Measurements from ENCODE around the gene SLC10A3.

SLC10A3 gene

GRCh38 chrX:154490414-154491083 is at the start of gene SLC10A3:
Gene SLC10A3, minus strand, starts transcription at chrX:154490629. Its CDS starts 1,689 bp downstream, at chrX:154488940.
- peak; percentile 79 to 82 for DNase-seq

DNA sequence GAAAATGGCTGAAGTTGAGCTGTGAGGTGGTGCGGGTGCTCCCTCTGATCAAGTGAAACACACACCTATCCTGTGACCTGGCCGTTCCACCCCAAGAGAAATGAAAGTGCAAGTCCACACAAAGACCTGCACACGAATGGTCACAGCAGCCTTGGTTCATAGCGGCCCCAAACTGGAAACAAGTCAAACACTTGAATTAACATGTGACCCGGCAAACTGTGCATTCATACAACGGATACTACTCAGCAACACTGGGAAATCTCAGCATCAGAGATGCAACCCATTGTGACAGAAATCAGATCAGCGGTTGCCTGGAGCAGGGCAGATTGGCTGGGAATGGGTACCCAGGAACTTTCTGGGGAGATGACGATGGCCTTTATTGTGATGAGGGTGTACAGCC is 48.6 kb upstream of the SLC10A3 start:
- no peak for DNase-seq

- no peak for DNase-seq
Measured at GRCh38 chrX:154535892-154536291, 45.5 kb upstream of the SLC10A3 start.

DNA sequence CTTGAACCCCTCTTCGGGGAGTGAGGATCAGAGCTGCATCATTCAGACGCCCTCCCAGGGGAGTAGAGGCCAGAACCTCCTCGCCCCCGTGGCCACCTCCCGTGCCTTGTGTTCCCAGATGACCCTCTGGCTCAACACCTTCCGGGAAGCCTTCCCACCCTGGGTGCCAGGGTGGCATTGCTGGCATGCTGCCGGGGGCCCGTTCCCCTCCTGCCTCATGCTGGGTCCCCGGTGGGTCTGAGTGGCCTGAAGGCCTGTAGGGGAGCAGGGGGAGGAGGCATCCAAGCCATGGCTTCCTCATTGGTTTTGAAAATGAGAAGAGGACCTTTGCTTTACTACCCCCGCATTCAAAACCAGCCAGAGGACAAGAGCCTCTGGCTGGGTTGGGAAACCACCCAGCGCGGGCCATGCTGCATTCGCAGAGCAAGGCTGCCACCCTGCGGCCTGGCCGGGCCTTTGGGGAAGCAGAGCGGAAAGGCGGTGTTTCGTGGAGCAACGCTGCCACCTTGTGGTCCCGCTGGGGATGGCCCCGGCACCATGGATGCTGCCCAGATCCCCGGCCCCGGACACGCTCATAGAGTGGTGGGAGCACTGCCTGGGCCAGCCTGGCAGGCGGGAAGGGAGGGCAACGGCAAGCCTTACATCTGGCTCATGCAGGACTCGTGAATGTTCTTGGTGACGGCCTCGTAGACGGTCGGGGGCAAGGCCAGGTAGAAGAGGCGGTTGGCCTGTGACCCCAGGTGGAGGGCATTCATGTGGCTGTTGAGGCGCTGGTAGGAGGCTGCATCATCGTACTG is 44.3 kb upstream of the SLC10A3 start:
- peak; percentile 85 to 91 for DNase-seq

DNA sequence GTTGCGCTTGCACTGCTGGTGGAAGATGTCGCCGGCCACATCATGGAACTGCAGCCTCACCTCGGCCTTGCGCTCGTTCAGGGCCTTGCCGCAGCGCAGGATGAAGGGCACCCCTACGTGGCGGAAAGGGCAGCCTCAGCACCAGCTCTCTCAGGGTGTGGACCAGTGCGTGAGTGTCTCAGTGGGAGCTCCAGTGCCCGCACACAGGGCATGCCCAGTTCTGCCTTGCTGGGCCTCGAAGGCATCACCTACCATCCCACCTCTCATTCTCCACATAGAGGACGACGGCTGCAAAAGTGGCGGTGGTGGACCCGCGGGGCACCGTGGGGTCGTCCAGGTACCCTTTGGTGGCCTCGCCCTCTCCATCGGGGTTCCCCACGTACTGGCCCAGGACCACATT is 42.3 kb upstream of the SLC10A3 start:
- DNase-seq: no peak

GRCh38 chrX:154531626-154532025 is 41.2 kb upstream of the SLC10A3 start:
- no peak for DNase-seq

DNA sequence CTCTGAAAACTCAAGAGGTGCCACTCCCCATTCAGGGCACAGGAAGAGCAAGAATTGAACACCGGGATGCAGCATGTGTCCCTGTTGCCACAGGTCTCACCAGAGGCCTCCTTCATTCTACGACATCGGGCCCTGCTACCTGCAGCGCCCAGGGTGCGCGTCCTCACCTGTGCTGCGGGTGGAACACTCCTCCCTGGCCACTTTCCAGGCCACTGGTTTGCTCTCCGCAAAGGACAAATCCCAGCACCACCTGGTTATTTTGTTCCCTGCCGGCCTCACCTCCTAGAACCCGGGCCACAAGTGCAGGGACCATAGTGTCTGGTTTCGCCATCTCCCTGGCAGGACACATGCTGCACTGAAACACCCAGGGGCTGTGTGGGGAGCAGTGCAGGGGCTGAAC is 39.9 kb upstream of the SLC10A3 start:
- no peak for DNase-seq

- no peak for DNase-seq
Measured at GRCh38 chrX:154529206-154529612, 38.8 kb upstream of the SLC10A3 start.

DNA sequence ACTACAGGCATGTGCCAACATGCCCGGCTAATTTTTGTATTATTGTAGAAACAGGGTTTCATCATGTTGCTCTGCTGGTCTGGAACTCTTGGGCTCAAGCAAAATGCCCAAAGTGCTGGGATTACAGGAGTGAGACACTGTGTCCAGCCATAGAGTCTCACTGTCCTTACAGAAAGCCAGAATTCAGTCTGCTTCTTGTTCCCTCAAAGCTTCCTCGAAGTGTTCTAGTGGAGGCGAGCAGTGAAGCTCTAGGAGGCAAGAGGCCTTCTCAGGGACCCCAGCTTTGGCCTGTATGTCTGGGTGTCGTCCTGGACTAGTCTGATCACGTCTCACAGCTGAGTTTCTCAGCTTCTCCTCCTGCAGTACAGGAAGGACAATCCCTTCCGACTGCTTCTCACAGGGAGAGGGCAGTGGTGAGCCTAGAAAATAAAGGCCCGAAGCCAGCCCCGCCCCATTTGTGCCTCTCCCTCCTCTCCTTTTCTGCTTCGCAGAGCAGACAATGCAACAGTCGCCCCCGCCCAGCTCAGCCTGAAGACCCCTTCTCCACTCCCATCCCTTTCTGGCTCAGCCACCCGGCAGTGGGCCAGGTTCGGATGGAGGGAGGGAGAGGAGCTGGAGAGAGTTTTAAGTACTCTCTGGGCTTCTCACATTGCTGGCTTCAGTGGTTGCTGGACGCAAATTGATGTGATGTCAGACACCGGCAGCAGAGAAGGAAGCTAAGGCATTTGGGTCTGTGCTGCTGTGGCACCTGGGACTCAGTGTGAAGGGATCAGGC is 36.7 kb upstream of the SLC10A3 start:
- peak; percentile 53 to 58 for DNase-seq

GRCh38 chrX:154525606-154526490 is 35.4 kb upstream of the SLC10A3 start:
- DNase-seq: no peak

DNA sequence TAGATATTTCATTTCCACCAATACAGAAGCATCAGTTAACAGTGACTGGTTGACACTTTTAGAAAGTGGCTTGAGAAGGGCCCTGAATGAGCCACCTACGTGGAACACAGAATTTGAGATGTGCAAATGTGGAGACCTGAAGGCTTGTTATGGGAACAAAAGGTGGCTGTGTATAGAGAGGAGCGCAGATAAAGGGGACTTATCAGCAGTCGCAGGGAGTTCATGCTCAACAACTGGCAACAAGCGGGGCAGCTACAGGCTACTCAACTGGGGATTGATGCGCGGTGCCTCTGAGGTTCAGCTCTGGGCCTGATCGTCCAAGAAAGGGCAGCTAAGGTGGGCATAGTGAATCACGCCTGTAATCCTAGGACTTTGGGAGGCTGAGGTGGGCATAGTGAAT is 29.0 kb upstream of the SLC10A3 start:
- DNase-seq: no peak

DNA sequence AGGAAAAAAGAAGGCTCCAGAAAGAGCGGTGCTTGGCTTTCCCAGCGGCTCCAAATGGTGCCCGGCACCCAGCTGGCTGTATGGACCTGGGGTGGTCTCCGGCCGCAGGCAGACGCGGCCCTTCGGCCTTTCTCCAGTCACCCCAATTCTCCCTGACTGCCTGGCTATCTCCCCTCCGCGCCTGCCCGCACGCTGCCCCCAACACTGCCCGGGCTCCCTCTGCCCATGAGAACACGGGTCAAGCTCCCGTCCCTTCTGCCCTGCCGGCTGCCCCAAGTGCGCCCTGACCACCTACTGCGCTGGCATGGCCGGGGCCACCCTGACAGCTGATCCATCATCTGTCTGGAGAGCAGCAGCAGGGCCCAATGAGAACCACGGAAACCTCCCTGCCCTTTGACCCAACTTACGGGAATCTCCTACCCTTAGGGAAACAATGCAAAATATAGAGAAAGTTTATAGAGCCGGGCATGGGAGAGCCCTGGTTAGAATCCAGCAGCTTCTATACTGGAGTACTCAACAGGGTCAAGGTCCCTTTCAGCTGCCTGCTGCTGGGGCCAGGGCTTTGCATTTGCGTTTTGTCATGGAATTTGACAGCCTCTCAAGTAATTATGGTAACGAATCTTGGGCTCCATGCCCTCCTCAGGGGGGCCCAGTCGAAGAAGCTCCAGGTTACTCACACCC is 26.8 kb upstream of the SLC10A3 start:
- DNase-seq: no peak

- no peak for DNase-seq
Measured at GRCh38 chrX:154516656-154517100, 26.2 kb upstream of the SLC10A3 start.

DNA sequence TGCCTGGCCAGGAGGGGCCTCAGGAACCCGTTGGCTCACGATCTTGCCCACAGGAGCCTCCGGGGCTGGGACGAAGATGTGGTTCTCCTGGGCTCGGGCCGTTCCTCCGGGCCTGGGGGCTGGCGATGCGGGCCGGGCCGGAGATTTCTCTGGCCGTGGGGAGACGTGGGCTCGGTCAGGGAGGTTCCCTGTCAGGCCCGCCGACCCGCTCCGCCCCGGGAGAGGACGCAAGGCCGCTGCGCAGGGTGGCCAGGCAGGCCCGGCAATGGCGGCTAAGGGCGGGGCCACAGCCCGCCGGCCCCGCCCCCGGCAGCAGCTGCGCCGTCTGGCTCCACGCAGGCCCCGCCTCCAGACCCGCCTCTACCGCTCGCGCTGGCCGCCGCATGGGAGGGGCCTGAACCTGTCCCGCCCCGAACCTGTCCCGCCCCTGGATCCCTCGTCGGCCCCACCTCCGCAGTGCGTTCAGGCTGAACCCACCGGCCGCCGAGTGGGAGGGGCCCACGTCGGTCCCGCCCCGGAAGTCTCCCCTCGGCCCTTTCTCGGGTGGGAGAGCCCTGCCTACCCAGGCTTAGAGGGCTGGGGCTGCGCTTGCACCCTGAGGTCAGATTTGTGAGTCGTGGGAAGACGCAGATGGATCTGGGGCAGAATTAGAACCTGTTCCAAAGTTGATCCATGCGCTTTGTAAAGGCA is 25.7 kb upstream of the SLC10A3 start, which contains the start of gene FAM3A:
Gene FAM3A, minus strand, starts transcription at position 267 of the 690 bp plus-strand sequence. CDS start 460 bp downstream, outside the sequence.
- DNase-seq: peak; percentile 90 to 93

DNA sequence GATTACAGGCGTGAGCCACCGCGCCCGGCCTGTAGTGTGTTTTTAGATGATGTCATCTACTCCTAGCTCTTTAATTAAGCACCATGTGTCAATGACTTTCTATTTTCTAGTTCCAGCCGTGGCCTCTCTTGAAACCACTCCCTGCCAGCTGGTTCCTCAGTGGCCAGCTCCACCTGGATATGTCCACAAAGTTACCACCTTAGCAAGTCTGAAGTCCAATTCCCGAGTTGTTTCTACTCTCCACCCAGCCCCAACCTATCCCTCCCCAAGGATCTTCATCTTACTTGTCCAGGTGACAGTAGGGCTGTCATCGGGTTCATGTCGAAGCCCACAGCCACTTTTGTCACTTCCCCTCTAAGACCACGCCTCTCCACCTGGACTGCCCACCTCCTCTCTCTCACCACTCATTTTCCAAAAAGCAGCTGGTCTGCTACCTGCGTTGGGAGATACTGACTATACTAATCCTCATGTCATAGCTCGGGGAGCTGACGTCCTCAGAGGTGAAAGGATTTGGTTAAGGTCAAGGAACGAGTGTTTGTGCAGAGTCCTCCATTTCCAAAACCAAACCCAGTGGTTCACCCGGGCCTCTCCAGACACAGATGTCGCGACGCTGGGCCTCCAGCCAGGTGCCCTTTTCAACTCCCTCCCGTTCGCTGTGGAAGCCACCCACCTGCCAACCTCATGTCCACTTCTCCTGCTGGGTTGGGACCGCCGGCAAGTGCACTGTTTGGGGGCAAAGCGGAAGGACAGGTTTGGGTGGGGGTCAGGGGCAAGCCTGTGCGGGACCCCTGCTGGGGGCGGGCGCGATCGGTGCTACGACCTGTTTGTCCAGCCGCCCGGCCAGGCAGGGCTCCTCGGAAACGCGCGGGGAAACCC is 24.9 kb upstream of the SLC10A3 start:
- no peak for DNase-seq

- no peak for DNase-seq
Measured at GRCh38 chrX:154513716-154514115, 23.3 kb upstream of the SLC10A3 start.

DNA sequence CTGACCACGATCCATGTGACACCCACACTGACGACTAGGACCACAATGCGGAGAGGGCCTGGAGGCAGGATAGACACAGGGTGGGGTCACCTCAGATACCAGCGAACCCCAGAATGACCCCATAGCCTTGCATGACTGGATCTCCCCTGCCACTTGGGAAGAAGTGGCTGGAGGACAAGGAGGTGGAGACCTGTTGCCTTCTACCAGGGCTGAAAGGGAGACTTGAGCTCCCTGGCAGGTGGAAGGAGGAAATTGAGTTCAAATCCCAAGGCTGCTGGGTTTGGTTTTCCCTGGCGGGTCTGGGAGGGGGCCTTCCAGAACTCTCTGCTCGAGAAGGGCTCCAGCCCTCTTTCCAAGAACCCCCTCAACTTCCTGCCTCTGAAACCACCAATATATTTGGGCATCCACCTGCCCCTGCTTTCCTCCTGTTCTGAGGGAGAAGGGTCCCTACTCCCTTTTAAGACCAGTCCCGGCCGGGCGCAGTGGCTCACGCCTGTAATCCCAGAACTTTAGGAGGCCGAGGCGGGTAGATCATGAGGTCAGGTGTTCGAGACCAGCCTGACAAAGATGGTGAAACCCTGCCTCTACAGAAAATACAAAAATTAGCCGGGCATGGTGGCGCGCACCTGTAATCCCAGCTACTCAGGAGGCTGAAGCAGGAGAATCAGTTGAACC is 22.6 kb upstream of the SLC10A3 start:
- DNase-seq: no peak

DNA sequence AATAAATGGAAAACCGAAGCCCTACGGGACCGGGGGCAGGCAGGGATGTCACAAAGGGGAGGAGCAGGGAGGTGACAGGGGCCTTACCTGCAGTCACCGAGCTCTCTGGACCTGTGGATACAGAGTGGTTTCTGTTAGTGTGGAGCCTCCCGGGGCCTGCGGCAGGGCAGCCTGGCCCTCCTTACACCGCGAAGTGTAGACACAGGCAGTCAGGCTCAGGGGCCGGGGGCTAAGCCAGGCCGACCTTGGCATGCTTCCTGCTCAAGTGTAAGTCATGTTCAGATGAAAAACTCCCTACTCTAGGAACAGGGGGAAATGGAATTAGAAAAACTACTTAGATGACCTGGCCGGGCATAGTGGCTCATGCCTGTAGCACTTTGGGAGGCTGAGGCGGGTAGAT is 21.3 kb upstream of the SLC10A3 start:
- DNase-seq: no peak

GRCh38 chrX:154509455-154509854 is 19.0 kb upstream of the SLC10A3 start:
- no peak for DNase-seq

- no peak for DNase-seq
Measured at GRCh38 chrX:154508384-154508745, 17.9 kb upstream of the SLC10A3 start.

Data from activated CD4-positive, alpha-beta T cell treated with anti-CD3 and anti-CD28 coated beads for 4 hours (primary cell).